OCI-LY1 (cell line): ENCODE data around the gene TPBGL.

Experiments used
- H2AFZ ChIP-seq: fragments of 200-600 bp; sonication (generic), shearing (Covaris generic); 2 replicates; pipeline ENCODE4 v1.6.0; 2014; ENCODE audit warnings: antibody characterized with exemption, mild to moderate bottlenecking, low read length
- H3F3A ChIP-seq: fragments of 200-600 bp; sonication (generic), shearing (Covaris generic); 2 replicates; pipeline ENCODE4 v1.6.0; 2014; ENCODE audit warnings: mild to moderate bottlenecking, antibody characterized with exemption, low read length, moderate library complexity; ENCODE audit not compliant: insufficient read depth
- H3K27ac ChIP-seq: fragments of 200-600 bp; sonication (generic); 2 replicates; pipeline ENCODE4 v1.5.1; 2014; ENCODE audit warnings: low read length, mixed run types, mild to moderate bottlenecking, low read depth; ENCODE audit not compliant: poor library complexity, severe bottlenecking
- H3K27me3 ChIP-seq: fragments of 200-600 bp; sonication (generic); 2 replicates; pipeline ENCODE4 v1.6.0; 2014; ENCODE audit warnings: antibody characterized with exemption, mild to moderate bottlenecking, low read length, moderate library complexity; ENCODE audit not compliant: insufficient read depth
- H3K36me3 ChIP-seq: fragments of 200-600 bp; sonication (generic); 2 replicates; pipeline ENCODE4 v1.6.1; 2014; ENCODE audit warnings: mild to moderate bottlenecking, antibody characterized with exemption, low read length, moderate library complexity, mixed read lengths; ENCODE audit not compliant: insufficient read depth
- H3K4me1 ChIP-seq: fragments of 200-600 bp; sonication (generic); 2 replicates; pipeline ENCODE4 v1.5.1; 2014; ENCODE audit warnings: mild to moderate bottlenecking, low read length, moderate library complexity; ENCODE audit not compliant: insufficient read depth, severe bottlenecking
- H3K4me2 ChIP-seq: fragments of 200-600 bp; sonication (generic), shearing (Covaris generic); 2 replicates; pipeline ENCODE4 v1.6.1; 2014; ENCODE audit warnings: low read length
- H3K4me3 ChIP-seq: fragments of 200-600 bp; sonication (generic); 2 replicates; pipeline ENCODE4 v1.5.1; 2014; ENCODE audit warnings: low read length, low read depth, mild to moderate bottlenecking, mixed read lengths; ENCODE audit not compliant: poor library complexity, severe bottlenecking
- H3K79me2 ChIP-seq: fragments of 200-600 bp; shearing (Covaris generic); 2 replicates; pipeline ENCODE4 v1.6.1; 2016; ENCODE audit warnings: mixed run types, low read length, mixed read lengths; ENCODE audit not compliant: insufficient read depth
- H3K9ac ChIP-seq: fragments of 200-600 bp; sonication (generic), shearing (Covaris generic); 2 replicates; pipeline ENCODE4 v1.6.1; 2014; ENCODE audit warnings: mild to moderate bottlenecking, low read length, mixed read lengths
- H3K9me2 ChIP-seq: fragments of 200-600 bp; sonication (generic), shearing (Covaris generic); 2 replicates; pipeline ENCODE4 v1.6.1; 2014; ENCODE audit warnings: low read depth, mild to moderate bottlenecking, low read length, mixed read lengths
- H3K9me3 ChIP-seq: fragments of 200-600 bp; shearing (Covaris generic); 2 replicates; pipeline ENCODE4 v1.6.1; 2014; ENCODE audit warnings: low read length, mixed read lengths
- H4K20me1 ChIP-seq: fragments of 200-600 bp; sonication (generic), shearing (Covaris generic); 2 replicates; pipeline ENCODE4 v1.6.0; 2016; ENCODE audit warnings: mild to moderate bottlenecking, low read length; ENCODE audit not compliant: insufficient read depth
- CTCF ChIP-seq: fragments of 200-600 bp; sonication (generic), shearing (Covaris generic); IDR thresholded peaks from 2 replicates; pipeline ENCODE4 v1.5.1; 2017; ENCODE audit warnings: mild to moderate bottlenecking, antibody characterized with exemption, low read length, moderate library complexity, mixed read lengths
- EZH2 ChIP-seq: fragments of 200-600 bp; sonication (generic), shearing (Covaris generic); IDR thresholded peaks from 2 replicates; pipeline ENCODE4 v1.8.0; 2017; ENCODE audit warnings: borderline replicate concordance, mixed run types, mild to moderate bottlenecking, antibody characterized with exemption, low read length, moderate library complexity, mixed read lengths

The TPBGL gene

GRCh38 chr11:75237050-75237449 lies 3.5 kb upstream of the TPBGL start:
- H3K4me2 ChIP-seq = no peak overlapping the region
- no peaks in the 10 kb centered on the region for H3K9me3 ChIP-seq
- no peak overlapping the region for H3K9ac ChIP-seq
- no peaks in the 10 kb centered on the region for H3K4me1 ChIP-seq
- H3K9me2 ChIP-seq = no peaks in the 10 kb centered on the region
- TF ChIP-seq EZH2 (no peak), CTCF (no peak)
- H3K79me2 ChIP-seq = no peaks in the 10 kb centered on the region
- H3K27ac ChIP-seq = no peak overlapping the region
- no peak overlapping the region for H3K4me3 ChIP-seq
- no peaks in the 10 kb centered on the region for H4K20me1 ChIP-seq
- no peaks in the 10 kb centered on the region for H3K27me3 ChIP-seq
- H3K36me3 ChIP-seq = no peaks in the 10 kb centered on the region
- no peaks in the 10 kb centered on the region for H3F3A ChIP-seq
- no peak overlapping the region for H2AFZ ChIP-seq

- Histone ChIP-seq H3K27me3 (no peaks in the 10 kb centered on the region), H3K9me3 (no peaks in the 10 kb centered on the region)
These were observed 1.8 kb upstream of the TPBGL start for GRCh38 chr11:75238595-75239440.

GRCh38 chr11:75239531-75240290 lies 863 bp upstream of the TPBGL start:
- Histone ChIP-seq H3K79me2 (no peaks in the 10 kb centered on the region), H3K9me2 (no peaks in the 10 kb centered on the region), H3K27me3 (no peaks in the 10 kb centered on the region), H2AFZ (no peak overlapping the region), H3K36me3 (no peaks in the 10 kb centered on the region), H3K27ac (no peak overlapping the region), H3K9me3 (no peaks in the 10 kb centered on the region), H3K9ac (no peak overlapping the region), H4K20me1 (no peaks in the 10 kb centered on the region), H3K4me3 (no peak overlapping the region), H3K4me1 (no peaks in the 10 kb centered on the region), H3K4me2 (no peak overlapping the region), H3F3A (no peaks in the 10 kb centered on the region)
- no peak for TF ChIP-seq EZH2
- no peak for TF ChIP-seq CTCF

More at GRCh38 chr11:75238595-75239440, 1.8 kb upstream of the TPBGL start:
- TF ChIP-seq CTCF (no peak), EZH2 (no peak)
- H3K79me2 ChIP-seq = no peaks in the 10 kb centered on the region
- no peak overlapping the region for H2AFZ ChIP-seq
- H3K9me2 ChIP-seq = no peaks in the 10 kb centered on the region
- no peaks in the 10 kb centered on the region for H3K4me1 ChIP-seq
- no peaks in the 10 kb centered on the region for H4K20me1 ChIP-seq
- no peak overlapping the region for H3K9ac ChIP-seq
- no peaks in the 10 kb centered on the region for H3F3A ChIP-seq
- no peak overlapping the region for H3K27ac ChIP-seq
- H3K4me2 ChIP-seq = no peak overlapping the region
- H3K4me3 ChIP-seq = no peak overlapping the region
- no peaks in the 10 kb centered on the region for H3K36me3 ChIP-seq
